NCI-H524 (cell line): ENCODE data around the gene PMM2.
"Not testable (repeated sequence)": the region's sequence is repeated elsewhere in the genome, so short reads cannot be mapped to it uniquely, and the experiment has no call there.

Source experiments
- DNase-seq, 2 experiments: peaks; one replicate each; lab custom pipeline; 2025; lab: John Stamatoyannopoulos, UW

PMM2 gene

DNA sequence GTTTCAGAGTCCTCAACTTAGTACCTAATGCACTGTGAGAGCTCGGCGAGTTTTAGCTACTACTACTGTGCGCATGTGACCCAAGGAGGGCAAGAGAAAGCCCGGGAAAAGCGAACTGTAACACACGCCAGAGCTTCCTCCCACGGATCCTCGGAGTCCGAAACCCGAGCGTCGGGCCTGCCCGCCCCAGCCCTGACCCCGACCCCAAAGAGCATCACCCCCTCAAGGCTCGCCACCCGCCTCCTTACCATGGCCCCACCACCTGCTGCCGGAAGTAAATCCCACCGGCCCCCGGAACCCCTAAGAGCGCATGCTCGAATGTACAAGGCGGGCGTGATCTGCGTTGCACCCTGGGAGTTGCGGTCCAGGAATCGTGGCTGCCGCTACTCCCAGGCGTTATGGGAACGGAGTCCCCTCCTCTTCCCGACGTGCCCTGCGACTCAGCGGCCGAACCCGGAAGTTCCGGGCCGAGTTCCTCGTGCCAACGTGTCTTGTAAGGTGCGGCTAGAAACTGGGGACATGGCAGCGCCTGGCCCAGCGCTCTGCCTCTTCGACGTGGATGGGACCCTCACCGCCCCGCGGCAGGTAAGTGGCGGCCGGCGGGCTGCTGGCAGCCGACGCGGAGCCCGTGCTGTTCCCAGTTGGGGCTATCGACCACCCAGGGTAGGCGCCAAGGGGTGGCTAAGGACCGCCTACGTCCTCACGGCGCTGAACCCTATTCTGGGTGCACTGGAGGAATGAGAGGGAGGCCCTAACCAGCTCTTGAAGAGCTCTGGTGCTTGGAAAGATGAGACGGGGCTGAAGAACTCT is at the start of gene PMM2, which contains the start of gene TMEM186:
Gene PMM2, plus strand, starts transcription at position 476 of the 810 bp plus-strand sequence. Its CDS starts 44 bp downstream, at position 520.
Gene TMEM186, minus strand, starts transcription at position 276 of the 810 bp plus-strand sequence. Its CDS starts 25 bp downstream, at position 251.
- DNase-seq = peak; percentile 97 to 99

- DNase-seq = not testable (repeated sequence)
Observed at GRCh38 chr16:8748944-8749343, 48.7 kb upstream of the PMM2 start.

DNA sequence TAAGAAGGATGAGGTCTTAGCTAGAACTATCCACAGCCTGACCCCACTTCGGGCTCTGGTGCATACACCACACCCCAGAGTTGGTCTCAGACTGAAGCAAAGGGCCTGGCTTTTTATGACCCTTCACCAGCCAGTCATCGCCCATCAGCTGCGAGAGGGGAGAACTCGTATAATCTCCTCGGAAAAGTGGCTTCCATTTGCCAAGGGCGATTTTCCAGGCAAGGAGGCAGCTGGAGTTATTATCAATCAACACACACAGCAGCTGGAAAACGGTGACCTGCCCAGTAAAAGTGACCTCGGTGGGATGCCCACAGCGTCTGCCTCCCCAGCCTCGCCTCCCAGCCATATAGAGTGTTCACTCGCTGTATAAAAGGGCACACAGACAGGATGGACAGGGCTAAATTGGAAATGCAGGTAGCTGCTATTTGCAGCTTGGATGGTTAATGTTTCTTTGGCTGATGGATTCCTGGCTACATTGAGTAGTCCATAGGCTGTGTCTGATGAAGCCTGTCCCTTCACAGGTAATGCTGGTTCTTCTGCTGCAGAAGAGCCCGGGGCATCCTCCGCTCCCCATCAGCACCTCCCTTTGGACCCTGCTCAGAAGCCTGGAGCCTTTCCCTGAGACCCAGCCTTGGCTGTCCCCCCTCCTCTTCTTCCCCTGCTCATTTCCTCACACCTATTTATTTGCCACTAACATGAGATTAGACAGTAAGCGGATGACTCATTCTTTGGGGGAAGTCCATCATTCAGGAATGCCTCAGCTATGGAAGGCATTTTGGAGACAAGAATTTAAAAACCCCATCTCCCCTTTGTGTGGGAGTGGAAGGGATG is 45.9 kb upstream of the PMM2 start:
- DNase-seq = no peak

- DNase-seq = no peak
Observed at GRCh38 chr16:8752706-8753105, 44.9 kb upstream of the PMM2 start.

DNA sequence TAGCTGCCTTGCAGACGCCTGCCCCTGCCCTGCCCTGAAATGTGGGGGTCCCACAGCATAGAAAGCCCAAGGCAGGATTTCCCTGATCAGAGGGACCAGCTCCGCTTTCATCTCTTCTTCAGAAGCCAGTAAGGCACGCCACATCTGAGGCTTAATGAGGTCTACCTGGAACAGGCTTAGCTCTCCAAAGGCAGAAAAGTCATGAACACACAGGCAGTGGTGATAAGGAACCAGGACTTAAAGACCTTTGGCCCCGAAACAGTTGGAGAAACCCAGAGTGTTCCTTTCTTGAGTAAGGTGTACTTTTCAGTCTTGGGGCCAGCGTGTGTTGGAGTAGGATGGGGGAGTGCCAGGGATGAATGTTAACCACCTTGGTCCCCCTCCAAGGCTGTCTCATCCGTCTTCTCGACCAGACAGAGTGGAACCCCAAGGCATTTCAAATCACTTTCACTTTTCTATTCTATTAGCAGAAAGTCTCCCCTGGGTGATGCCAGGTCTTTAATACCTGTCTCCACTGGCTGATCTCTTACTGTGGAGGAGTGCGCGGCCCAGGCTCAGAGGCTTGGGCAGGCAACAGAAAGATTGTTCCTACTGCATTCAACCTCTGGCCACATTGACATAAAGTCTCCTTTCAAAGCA is 44.1 kb upstream of the PMM2 start:
- no peak for DNase-seq

GRCh38 chr16:8756755-8757154 is 40.9 kb upstream of the PMM2 start:
- peak in 1 of 2 experiments; percentile 17 for DNase-seq

DNA sequence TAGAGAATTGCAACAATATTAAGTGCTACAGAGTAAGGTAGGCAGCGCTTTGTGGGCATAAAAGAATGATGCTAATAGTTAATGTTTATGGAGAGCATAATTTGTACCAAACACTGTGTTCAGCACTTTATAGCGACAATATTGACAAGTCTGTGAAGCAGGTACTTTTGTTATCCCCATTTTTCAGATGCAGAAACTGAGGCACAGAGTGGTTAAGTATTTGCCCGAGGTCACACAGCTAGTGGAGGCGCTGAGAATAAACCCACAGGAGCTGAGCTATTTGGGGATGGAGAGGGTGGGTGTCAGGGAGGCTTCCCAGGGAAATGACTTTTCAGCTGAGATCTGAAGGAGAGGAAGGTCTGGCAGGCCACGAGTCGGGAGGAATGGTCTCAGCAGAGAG is 39.6 kb upstream of the PMM2 start:
- DNase-seq = no peak

GRCh38 chr16:8760021-8760420 is 37.6 kb upstream of the PMM2 start:
- DNase-seq = no peak

DNA sequence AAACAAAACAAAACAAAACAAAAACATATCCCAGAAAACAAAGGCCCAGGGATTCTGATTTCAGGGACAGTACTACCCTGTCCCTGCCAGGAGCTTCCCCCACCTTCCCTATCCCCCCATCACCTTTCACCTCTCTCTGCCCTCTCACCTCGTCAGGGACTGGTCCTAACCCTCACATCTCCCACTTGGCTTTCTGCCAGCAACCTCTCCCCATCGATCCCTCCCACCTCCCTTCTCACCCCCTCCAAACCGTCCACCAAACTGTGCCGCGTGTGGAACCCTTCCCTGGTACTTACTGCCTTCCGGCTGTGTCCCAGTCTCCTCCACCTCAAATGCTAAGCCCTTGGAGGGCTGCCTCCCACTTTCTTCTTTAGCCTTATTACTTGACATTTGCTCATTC is 36.6 kb upstream of the PMM2 start:
- DNase-seq = no peak

DNA sequence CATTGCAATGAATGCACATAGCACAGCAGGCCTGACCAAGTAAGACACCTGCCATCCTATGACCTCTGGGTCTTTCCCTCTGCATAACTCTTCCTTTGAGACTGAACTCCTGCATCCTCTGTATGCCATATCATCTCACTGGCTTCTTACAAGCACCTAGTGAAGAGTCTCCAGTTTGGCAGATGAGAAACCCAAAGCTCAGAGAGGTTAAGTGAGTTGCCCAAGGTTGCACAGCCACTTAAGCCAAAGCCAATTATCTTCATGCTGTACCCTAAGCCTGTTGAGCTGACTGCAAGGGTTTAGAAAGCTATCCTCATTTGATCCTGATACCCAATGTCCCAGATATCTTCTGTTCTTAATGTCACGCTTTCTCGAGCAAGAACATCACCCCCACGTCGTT is 35.4 kb upstream of the PMM2 start:
- DNase-seq = no peak

GRCh38 chr16:8763083-8763482 is 34.6 kb upstream of the PMM2 start:
- DNase-seq = no peak

GRCh38 chr16:8763899-8764298 is 33.7 kb upstream of the PMM2 start:
- no peak for DNase-seq

DNA sequence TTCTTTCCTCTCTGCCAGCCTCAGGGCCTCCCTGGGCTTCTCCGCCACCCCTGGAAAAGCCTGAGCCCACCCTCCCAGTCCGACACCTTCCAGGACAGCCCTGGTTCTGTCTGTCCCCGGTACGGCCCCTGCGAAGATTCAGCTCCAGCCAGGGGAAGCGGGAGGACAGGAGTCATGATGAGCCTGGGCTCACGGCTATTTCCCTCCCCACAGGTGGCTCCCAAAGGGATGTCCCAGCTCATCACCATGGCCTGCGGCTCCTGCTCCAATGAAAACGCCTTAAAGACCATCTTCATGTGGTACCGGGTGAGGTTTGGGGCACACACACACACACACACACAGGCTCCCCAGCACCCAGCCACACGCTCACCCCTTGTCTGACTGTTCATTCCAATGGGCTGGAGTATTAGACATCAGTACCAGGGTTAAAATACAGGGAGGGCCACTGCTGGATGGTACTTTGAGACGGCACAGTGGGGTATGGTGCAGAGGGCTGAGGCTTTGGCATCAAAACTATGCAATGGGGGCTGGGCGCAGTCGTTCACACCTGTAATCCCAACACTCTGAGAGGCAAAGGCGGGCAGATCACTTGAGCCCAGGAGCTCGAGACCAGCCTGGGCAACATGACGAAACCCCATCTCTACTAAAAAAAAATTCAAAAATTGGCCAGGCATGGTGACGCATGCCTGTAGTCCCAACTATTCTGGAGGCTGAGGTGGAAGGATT is 33.0 kb upstream of the PMM2 start:
- no peak for DNase-seq

DNA sequence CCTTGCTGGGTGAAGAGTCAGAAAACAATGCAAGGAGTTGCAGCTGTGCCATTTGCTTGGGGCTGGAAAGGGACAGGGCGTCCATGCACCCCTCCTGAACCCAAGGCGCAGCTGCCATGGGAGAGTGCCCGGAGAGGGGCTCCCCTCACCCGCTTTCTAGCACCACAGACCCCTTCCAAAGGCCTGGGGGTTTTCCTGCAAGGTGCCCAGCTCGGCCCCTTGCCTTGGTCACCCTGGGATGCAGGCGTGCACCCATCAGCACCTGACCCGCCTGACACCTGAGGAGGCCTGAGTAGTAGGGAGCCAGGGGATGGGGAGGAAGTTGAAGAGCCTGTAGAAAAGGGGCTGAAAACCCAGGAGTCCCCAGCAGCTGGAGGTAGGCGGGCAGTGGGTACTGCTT is 30.5 kb upstream of the PMM2 start:
- no peak for DNase-seq

DNA sequence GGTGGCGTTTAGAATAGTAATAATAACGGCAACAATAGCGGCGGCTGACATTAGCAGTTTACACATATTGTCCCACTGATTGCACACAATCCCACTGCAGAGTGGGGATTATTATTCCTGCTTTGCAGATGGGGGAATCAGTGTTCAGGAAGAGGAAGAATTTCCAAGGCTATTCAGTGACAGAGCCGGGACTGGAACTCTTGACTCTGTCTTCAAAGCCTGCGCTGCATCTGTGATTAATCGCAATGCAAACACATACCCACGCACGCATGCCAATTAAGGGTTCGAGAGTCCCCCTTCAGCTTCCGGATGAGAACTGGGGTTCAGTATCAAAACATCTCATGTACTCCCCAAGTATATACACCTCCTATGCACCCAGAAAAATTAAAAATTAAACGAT is 29.4 kb upstream of the PMM2 start:
- DNase-seq = no peak

GRCh38 chr16:8768692-8769091 is 28.9 kb upstream of the PMM2 start:
- DNase-seq = no peak

DNA sequence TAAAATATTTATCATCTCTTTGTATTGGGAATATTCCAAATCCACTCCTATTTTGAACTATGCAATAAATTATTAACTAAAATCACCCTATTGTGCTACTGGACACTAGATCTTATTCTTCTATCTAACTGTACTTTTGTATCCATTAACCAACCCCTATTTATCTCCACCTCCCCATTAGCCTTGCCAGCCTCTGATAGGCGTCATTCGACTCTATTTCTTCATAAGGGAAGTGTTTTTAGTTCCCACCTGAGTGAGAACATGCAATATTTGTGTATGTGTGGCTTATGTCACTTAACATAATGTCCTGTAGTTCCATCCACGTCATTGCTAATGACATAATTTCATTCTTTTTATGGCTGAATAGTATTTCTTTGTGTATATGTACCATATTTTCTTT is 24.1 kb upstream of the PMM2 start:
- no peak for DNase-seq

- no peak for DNase-seq
Observed at GRCh38 chr16:8774208-8774607, 23.4 kb upstream of the PMM2 start.

- no peak for DNase-seq
Observed at GRCh38 chr16:8775359-8775758, 22.3 kb upstream of the PMM2 start.

DNA sequence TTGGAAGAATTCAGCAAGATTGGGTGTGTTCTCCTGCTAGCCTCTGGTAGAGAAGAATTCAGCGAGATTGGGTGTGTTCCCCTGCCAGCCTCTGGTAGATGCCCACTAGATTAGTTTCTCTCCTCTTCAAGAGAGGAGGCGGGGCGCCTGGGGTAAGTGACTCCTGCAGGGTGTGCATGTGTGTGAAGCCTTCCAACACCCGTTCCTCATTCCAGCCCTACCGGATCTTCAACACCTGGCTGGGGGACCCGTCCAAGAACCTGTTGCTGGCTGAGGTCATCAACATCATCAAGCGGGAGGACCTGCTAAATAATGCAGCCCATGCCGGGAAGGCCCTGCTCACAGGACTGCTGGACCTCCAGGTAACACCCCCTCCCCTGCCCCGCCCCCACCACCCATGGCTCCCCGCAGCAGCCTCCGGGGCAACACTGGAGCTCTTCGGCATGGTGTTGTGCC is 21.5 kb upstream of the PMM2 start:
- DNase-seq = no peak

- no peak for DNase-seq
Observed at GRCh38 chr16:8777217-8777616, 20.4 kb upstream of the PMM2 start.

GRCh38 chr16:8781797-8782196 is 15.8 kb upstream of the PMM2 start:
- no peak for DNase-seq
